ENCODE data around the gene PTPRN2. TPM values are rescaled to one million over a fixed set of nuclear protein-coding genes. Genes with fewer than 3 reads are reported as not detected.

The PTPRN2 gene
- total and polyA plus RNA-seq, 2 donors (not counting 3 experiments of a cell fraction or from before 2014, with no cell fraction given), result 0.62 to 0.88 TPM

DNA sequence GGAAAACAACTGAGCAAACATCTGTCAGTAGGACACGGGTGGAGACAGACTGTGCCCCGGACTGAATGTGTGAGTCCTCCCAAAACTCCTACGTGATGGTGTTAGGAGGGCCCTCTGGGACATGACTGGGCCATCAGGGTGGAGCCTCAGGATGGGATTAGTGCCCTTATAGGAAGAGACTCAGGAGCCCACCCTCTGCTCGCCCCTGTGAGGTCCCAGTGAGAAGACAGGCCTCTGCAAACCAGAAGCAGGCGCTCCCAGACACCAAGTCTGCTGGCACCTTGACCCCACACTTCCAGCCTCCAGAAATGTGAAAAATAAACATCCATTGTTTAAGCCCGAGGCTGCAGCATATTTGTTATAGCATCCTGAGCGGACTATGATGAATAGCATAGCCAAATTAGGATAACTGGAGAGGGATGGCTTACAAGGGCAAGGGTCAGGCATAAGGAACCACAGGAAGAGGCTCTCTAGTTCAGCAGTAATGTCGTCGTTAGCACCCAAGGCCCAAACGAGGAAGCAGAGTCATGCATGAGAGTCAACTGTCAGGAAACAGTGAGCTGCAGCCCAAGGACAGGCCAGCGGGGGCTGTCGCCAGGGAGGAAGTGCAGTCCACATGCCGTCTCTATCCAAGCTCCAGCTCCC lies 50.6 kb downstream of the PTPRN2 start:
- Histone ChIP-seq H3K36me3 (ENCODE audit: control insufficient read depth in 2 of 2, extremely low read depth in 1 of 2, insufficient read depth in 2 of 2, low read length in 2 of 2) (no peaks in the 10 kb centered on the region), H4K20me1 (replicated peaks; ENCODE audit: control insufficient read depth, extremely low read depth, insufficient read depth, low read length) (no peaks in the 10 kb centered on the region), H3K9me3 (replicated peaks; ENCODE audit: control insufficient read depth, insufficient read depth, low read length) (peaks cover 2% of the 10 kb centered on the region), H3K79me2 (ENCODE audit: control insufficient read depth, insufficient read depth, low read length) (no peaks in the 10 kb centered on the region), H3K4me1 (ENCODE audit: control insufficient read depth, extremely low read depth, insufficient read depth, low read length) (no peaks in the 10 kb centered on the region), H3K27me3 (ENCODE audit: control insufficient read depth in 2 of 2, insufficient read depth in 2 of 2, low read length in 2 of 2) (no peaks in the 10 kb centered on the region), H3K4me3 (replicated peaks in 1 of 3; ENCODE audit: insufficient read depth in 1 of 3, low read depth in 1 of 3, low read length in 3 of 3) (no peak overlapping the region), H2AFZ (ENCODE audit: low read depth, low read length) (no peak overlapping the region), H3K27ac (ENCODE audit: insufficient read depth, low read depth, low read length) (no peak overlapping the region), H3K4me2 (ENCODE audit: insufficient read depth, low read length) (no peak overlapping the region), H3K9ac (replicated peaks; ENCODE audit: extremely low read depth, insufficient read depth, low read length) (no peak overlapping the region), H3K9me1 (replicated peaks; ENCODE audit: control insufficient read depth, extremely low read depth, insufficient read depth, low read length) (no peaks in the 10 kb centered on the region)
- BruUV-seq (replicated peaks), result no TSS peak
- TF ChIP-seq, protein P1, sequence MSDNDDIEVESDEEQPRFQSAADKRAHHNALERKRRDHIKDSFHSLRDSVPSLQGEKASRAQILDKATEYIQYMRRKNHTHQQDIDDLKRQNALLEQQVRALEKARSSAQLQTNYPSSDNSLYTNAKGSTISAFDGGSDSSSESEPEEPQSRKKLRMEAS (IDR thresholded peaks at IDR 0.05; ENCODE audit: insufficient read depth, insufficient read length), result no peak
- TF ChIP-seq GATA2 (IDR thresholded peaks at IDR 0.05; ENCODE audit: insufficient read depth, insufficient read length, low read depth, low read length), result no peak
- no peak for TF ChIP-seq POLR2AphosphoS5 (IDR thresholded peaks at IDR 0.05; ENCODE audit: insufficient read depth, low read depth, low read length)
- intact Hi-C loops (cut with micrococcal nuclease) (no loop called here), dilution Hi-C loops (cut with MboI; ENCODE audit: extremely low pct_ligation_motif_present, low sequenced_read_pairs) (no loop called here)
- CTCF ChIA-PET, result no interaction called here
- POLR2A ChIA-PET, result no interaction called here
- no peak for FAIRE-seq
- DNase-seq (ENCODE audit: low read depth, low spot score), result no peak

DNA sequence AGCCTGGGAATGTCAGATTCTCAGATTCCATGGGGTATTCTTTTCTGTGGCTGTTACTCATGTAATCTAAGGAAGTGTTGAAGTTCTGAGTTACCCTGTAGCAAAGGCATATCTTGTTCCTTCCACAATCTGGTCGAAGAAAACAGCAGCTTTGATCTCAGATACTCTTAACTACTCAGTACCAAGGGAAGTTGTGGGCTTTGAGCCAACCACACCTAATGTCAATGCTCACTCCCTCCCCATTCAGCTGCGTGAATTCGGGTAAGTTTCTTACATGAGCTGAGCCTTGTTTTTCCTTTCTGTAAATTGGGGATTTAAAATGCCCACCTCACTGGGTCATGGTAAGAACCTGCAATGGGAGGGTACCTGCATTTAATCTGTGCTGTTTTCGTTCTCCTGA lies 52.5 kb downstream of the PTPRN2 start:
- FAIRE-seq (no peak), DNase-seq (ENCODE audit: low read depth, low spot score) (no peak)
- H3K4me1 ChIP-seq (ENCODE audit: control insufficient read depth, extremely low read depth, insufficient read depth, low read length), result no peaks in the 10 kb centered on the region
- no peaks in the 10 kb centered on the region for H4K20me1 ChIP-seq (replicated peaks; ENCODE audit: control insufficient read depth, extremely low read depth, insufficient read depth, low read length)
- no TSS peak for BruUV-seq (replicated peaks)
- H3K4me2 ChIP-seq (ENCODE audit: insufficient read depth, low read length), result no peak overlapping the region
- TF ChIP-seq, protein P1 (IDR thresholded peaks at IDR 0.05; ENCODE audit: insufficient read depth, insufficient read length), result no peak
- TF ChIP-seq POLR2A (IDR thresholded peaks at IDR 0.05; ENCODE audit: low read depth, low read length), result no peak
- TF ChIP-seq JUN (IDR thresholded peaks at IDR 0.05; ENCODE audit: borderline replicate concordance, insufficient read depth, insufficient read length, low read depth), result no peak
- TF ChIP-seq GATA2 (IDR thresholded peaks at IDR 0.05; ENCODE audit: insufficient read depth, insufficient read length, low read depth, low read length), result no peak
- no peak for TF ChIP-seq MYC (IDR thresholded peaks at IDR 0.05; ENCODE audit: low read depth, low read length)
- TF ChIP-seq POLR2AphosphoS5 (IDR thresholded peaks at IDR 0.05; ENCODE audit: insufficient read depth, low read depth, low read length), result no peak
- TF ChIP-seq EZH2 (IDR thresholded peaks at IDR 0.05; ENCODE audit: borderline replicate concordance, low read depth, low read length, severe bottlenecking), result no peak
- TF ChIP-seq FOS (IDR thresholded peaks at IDR 0.05; ENCODE audit: borderline replicate concordance, insufficient read depth, low read length), result no peak
- no peak overlapping the region for H3K4me3 ChIP-seq (replicated peaks in 1 of 3; ENCODE audit: insufficient read depth in 1 of 3, low read depth in 1 of 3, low read length in 3 of 3)
- H3K9me1 ChIP-seq (replicated peaks; ENCODE audit: control insufficient read depth, extremely low read depth, insufficient read depth, low read length), result no peaks in the 10 kb centered on the region
- H3K9ac ChIP-seq (replicated peaks; ENCODE audit: extremely low read depth, insufficient read depth, low read length), result no peak overlapping the region
- dilution Hi-C loops (cut with MboI; ENCODE audit: extremely low pct_ligation_motif_present, low sequenced_read_pairs) (no loop called here), intact Hi-C loops (cut with micrococcal nuclease) (no loop called here)
- no peak overlapping the region for H2AFZ ChIP-seq (ENCODE audit: low read depth, low read length)
- POLR2A ChIA-PET, result no interaction called here
- no peaks in the 10 kb centered on the region for H3K79me2 ChIP-seq (ENCODE audit: control insufficient read depth, insufficient read depth, low read length)
- no peaks in the 10 kb centered on the region for H3K27me3 ChIP-seq (ENCODE audit: control insufficient read depth in 2 of 2, insufficient read depth in 2 of 2, low read length in 2 of 2)
- no peak overlapping the region for H3K27ac ChIP-seq (ENCODE audit: insufficient read depth, low read depth, low read length)
- no peaks in the 10 kb centered on the region for H3K36me3 ChIP-seq (ENCODE audit: control insufficient read depth in 2 of 2, extremely low read depth in 1 of 2, insufficient read depth in 2 of 2, low read length in 2 of 2)
- CTCF ChIA-PET, result no interaction called here
- peaks cover 2% of the 10 kb centered on the region for H3K9me3 ChIP-seq (replicated peaks; ENCODE audit: control insufficient read depth, insufficient read depth, low read length)

Data from endothelial cell of umbilical vein (primary cell).